GM12878 (cell line): ENCODE results near the gene FAM114A1. TPM values are rescaled to one million over a fixed set of nuclear protein-coding genes. Genes with fewer than 3 reads are reported as not detected.

Source experiments
- ATAC-seq: fragments of 200-7000 bp; cut with Tn5 transposase; 3 replicates; pipeline ENCODE4 v1.9.1; 2020; ENCODE audit warnings: mild to moderate bottlenecking, moderate library complexity
- BruUV-seq: library from RNA; stranded (reverse); fragments of 400-500 nt; replicated peaks from 2 replicates; lab custom pipeline; 2021; lab: Mats Ljungman, UMichigan
- CTCF ChIA-PET: fragments of 300-600 bp; sonication (Branson Sonifier 250); formaldehyde crosslinking; extraction: SDS; loops from one replicate; lab custom pipeline; 2021; ENCODE audit warnings: inconsistent platforms; lab: Yijun Ruan, JAX
- POLR2A ChIA-PET: fragments of 350-600 bp; formaldehyde crosslinking; extraction: SDS; loops from one replicate; lab custom pipeline; 2021; ENCODE audit warnings: inconsistent platforms; lab: Charles Lee
- RAD21 ChIA-PET: fragments of 300-600 bp; sonication (Branson Sonifier 250); formaldehyde crosslinking; loops from one replicate; lab custom pipeline; 2023; ENCODE audit warnings: antibody characterized with exemption; ENCODE audit not compliant: unreplicated experiment; lab: Charles Lee
- SMC1A ChIA-PET: fragments of 300-600 bp; sonication (Branson Sonifier 250); formaldehyde crosslinking; loops from one replicate; lab custom pipeline; 2023; ENCODE audit not compliant: unreplicated experiment, uncharacterized antibody; lab: Charles Lee
- DNase-seq: peaks from one replicate; pipeline ENCODE4 v3.0.0-alpha.2; 2011; ENCODE audit warnings: low read depth, low spot score
- FAIRE-seq: peaks from 3 replicates; lab custom pipeline; 2011; peaks lifted over from hg19 to GRCh38; lab: Jason Lieb, UNC
- H2AFZ ChIP-seq: 2 replicates; pipeline ENCODE4 v1.6.0; 2011; ENCODE audit warnings: low read depth, low read length, control low read depth; ENCODE audit not compliant: control insufficient read depth
- H3K27ac ChIP-seq: 2 replicates; pipeline ENCODE4 v1.5.1; 2011; ENCODE audit warnings: control low read depth; ENCODE audit not compliant: control insufficient read depth, insufficient read depth
- H3K27me3 ChIP-seq, 2 experiments: replicated peaks in 1 of 2; 2 replicates each; pipeline versions ENCODE4 v1.6.0 to v1.6.1; 2011; ENCODE audit warnings: low read length in 1 of 2; ENCODE audit not compliant: control insufficient read depth in 2 of 2, insufficient read depth in 2 of 2
- H3K36me3 ChIP-seq, 2 experiments: 2 replicates each; pipeline ENCODE4 v1.5.1; 2011; ENCODE audit warnings: low read length in 1 of 2; ENCODE audit not compliant: control insufficient read depth in 2 of 2, insufficient read depth in 2 of 2
- H3K4me1 ChIP-seq: 2 replicates; pipeline ENCODE4 v1.6.1; 2011; ENCODE audit warnings: mild to moderate bottlenecking, low read length, moderate library complexity, mixed read lengths; ENCODE audit not compliant: control insufficient read depth, insufficient read depth
- H3K4me2 ChIP-seq: 2 replicates; pipeline ENCODE4 v1.6.0; 2011; ENCODE audit warnings: control low read depth; ENCODE audit not compliant: control insufficient read depth, insufficient read depth
- H3K4me3 ChIP-seq: fragments of 200-600 bp; sonication (generic); 2 replicates; pipeline ENCODE4 v1.5.1; 2016
- H3K79me2 ChIP-seq: 2 replicates; pipeline ENCODE4 v1.6.0; 2011; ENCODE audit warnings: low read length; ENCODE audit not compliant: control insufficient read depth, insufficient read depth
- H3K9ac ChIP-seq: 2 replicates; pipeline ENCODE4 v1.8.0; 2011; ENCODE audit warnings: low read length, control low read depth, mixed read lengths; ENCODE audit not compliant: control insufficient read depth, insufficient read depth
- H3K9me3 ChIP-seq: replicated peaks from 3 replicates; pipeline ENCODE4 v1.5.1; 2011; ENCODE audit warnings: mild to moderate bottlenecking, low read length; ENCODE audit not compliant: control insufficient read depth, insufficient read depth
- H4K20me1 ChIP-seq: 2 replicates; pipeline ENCODE4 v1.6.0; 2011; ENCODE audit not compliant: control insufficient read depth, insufficient read depth
- BMI1 ChIP-seq: fragments of 450-650 bp; IDR thresholded peaks from 2 replicates; pipeline ENCODE4 v1.6.1; 2016; ENCODE audit warnings: mild to moderate bottlenecking, moderate library complexity, borderline replicate concordance
- CHD1 ChIP-seq: IDR thresholded peaks from 2 replicates; pipeline ENCODE4 v1.6.1; 2012; ENCODE audit warnings: low read depth, low read length, improper control_type of control experiment
- EED ChIP-seq: sonication (generic); IDR thresholded peaks from 2 replicates; pipeline ENCODE4 v1.6.1; 2016; ENCODE audit warnings: antibody characterized with exemption, low read depth
- EGR1 ChIP-seq, 2 experiments: IDR thresholded peaks; 1 replicate in 1 of 2; 2 replicates in 1 of 2; pipeline ENCODE4 v1.6.1; 2011 to 2012; ENCODE audit warnings: low read depth in 2 of 2, low read length in 2 of 2, borderline replicate concordance in 1 of 2, mild to moderate bottlenecking in 1 of 2, moderate library complexity in 1 of 2
- FOXK2 ChIP-seq: fragments of 450-650 bp; IDR thresholded peaks from 2 replicates; pipeline ENCODE4 v1.6.1; 2017; ENCODE audit warnings: mild to moderate bottlenecking, moderate library complexity
- FOXM1 ChIP-seq: IDR thresholded peaks from 2 replicates; pipeline ENCODE4 v1.6.1; 2012; ENCODE audit warnings: low read depth, mild to moderate bottlenecking, inconsistent platforms, low read length, moderate library complexity
- GATAD2B ChIP-seq: fragments of 450-650 bp; conservative IDR thresholded peaks from 2 replicates; pipeline ENCODE4 v1.6.1; 2017; ENCODE audit warnings: low read depth, mild to moderate bottlenecking, moderate library complexity
- HSF1 ChIP-seq: fragments of 150-350 bp; IDR thresholded peaks from 2 replicates; pipeline ENCODE4 v1.6.1; 2014; ENCODE audit warnings: mild to moderate bottlenecking, low read depth, low read length
- IRF3 ChIP-seq: fragments of 450-650 bp; IDR thresholded peaks from 2 replicates; pipeline ENCODE4 v1.6.1; 2014; ENCODE audit warnings: mild to moderate bottlenecking
- JUND ChIP-seq: IDR thresholded peaks from 2 replicates; pipeline ENCODE4 v1.6.1; 2012; ENCODE audit warnings: low read depth, mild to moderate bottlenecking, low read length, improper control_type of control experiment, moderate library complexity
- NR2F1 ChIP-seq: fragments of 450-650 bp; conservative IDR thresholded peaks from 2 replicates; pipeline ENCODE4 v1.6.1; 2017; ENCODE audit warnings: mild to moderate bottlenecking
- POU2F2 ChIP-seq: IDR thresholded peaks from 3 replicates; pipeline ENCODE4 v1.6.1; 2011; ENCODE audit warnings: low read depth, mild to moderate bottlenecking, low read length, borderline replicate concordance
- RELA ChIP-seq: fragments of 450-650 bp; IDR thresholded peaks from 2 replicates; pipeline ENCODE4 v1.8.0; 2014; ENCODE audit warnings: borderline replicate concordance; ENCODE audit not compliant: partially characterized antibody
- ZBTB4 ChIP-seq: fragments of 450-650 bp; formaldehyde crosslinking; IDR thresholded peaks from 2 replicates; pipeline ENCODE4 v1.4.0; 2022; ENCODE audit warnings: mild to moderate bottlenecking, moderate library complexity
- WGBS: methylation state at CpG from one replicate; pipeline ENCODE4 v1.1.6; 2016; ENCODE audit warnings: low lambda C conversion rate; ENCODE audit not compliant: insufficient replicate concordance, insufficient coverage; ENCODE audit errors: missing lambda C conversion rate; 5-methylcytosine and 5-hydroxymethylcytosine counted together
- in situ Hi-C: fragments of 300-500 bp; cut with MboI; formaldehyde crosslinking; loops from 9 replicates; pipeline ENCODE4 v1.14.3; 2018; ENCODE audit warnings: mixed read lengths
- intact Hi-C: fragments of 100-400 bp; cut with micrococcal nuclease; formaldehyde crosslinking; loops from one replicate; pipeline ENCODE4 v1.14.2; 2022; ENCODE audit not compliant: unreplicated experiment
- polyA plus RNA-seq, 11 experiments: library from polyadenylated mRNA; depleted of rRNA in 4 of 11; unstranded in 6 of 11; stranded (reverse) in 5 of 11; fragments of >200 nt; fragmentation: Nextera tagmentation in 4 of 11; fragmentation: Illumina TruSeq in 1 of 11; extraction: Ambion mirVana in 4 of 11; extraction: Trizol in 1 of 11; gene quantifications; 1 replicate in 1 of 11; 2 replicates in 10 of 11; pipeline versions ENCODE4 v1.2.1 to v1.2.3, GENCODE V29; 2011 to 2016; ENCODE audit warnings: inconsistent platforms in 2 of 11, missing spikeins in 2 of 11, low read depth in 1 of 11
- total RNA-seq, 4 experiments: library from RNA; depleted of rRNA in 3 of 4; stranded (reverse); fragments of >200 nt in 3 of 4; fragmentation: Illumina TruSeq in 1 of 4; extraction: Trizol in 1 of 4; gene quantifications; 2 replicates each; pipeline versions ENCODE4 v1.2.1 to v1.2.3, GENCODE V29; 2013 to 2021

Gene FAM114A1
- total and polyA plus RNA-seq, 10 of the 15 experiments (the other 5 are each of a cell fraction or from before 2014, with no cell fraction given), result 1.3 to 6.2 (median 3.9) TPM

GRCh38 chr4:38820329-38821061 is 47.1 kb upstream of the FAM114A1 start (continued):
- TF ChIP-seq FOXM1, result no peak; the same call in 1 of the 2 replicates
- TF ChIP-seq JUND, result peak; percentile 16; the same call in 1 of the 2 replicates

GRCh38 chr4:38821739-38822138 is 45.9 kb upstream of the FAM114A1 start:
- WGBS, result 95% methylated on average over 3 of the region's 3 CpGs
- Histone ChIP-seq H3K4me2 (no peak overlapping the region), H4K20me1 (no peaks in the 10 kb centered on the region), H3K4me3 (no peak overlapping the region), H3K27ac (0 out of 2 replicates have a peak overlapping the region, but pooled peaks have one; percentile 5), H3K36me3 (peaks cover 2 to 3% of the 10 kb centered on the region in 2 experiments; a peak in 2 of 4 replicates), H3K27me3 (no peaks in the 10 kb centered on the region), H3K79me2 (peaks cover 2% of the 10 kb centered on the region), H2AFZ (no peak overlapping the region), H3K4me1 (peaks cover 28% of the 10 kb centered on the region), H3K9ac (no peak overlapping the region), H3K9me3 (peaks cover 21% of the 10 kb centered on the region; the same call in 2 of the 3 replicates)
- in situ Hi-C loops, result loop anchor here (25.0 kb wide), 1 partner anchor 1366 kb away; the partner anchor contains the start of gene RHOH
- SMC1A ChIA-PET, result interaction anchor here (0.7 to 13.0 kb wide), 14 partner anchors 6 to 60 kb away, joined by 3 to 178 read pairs (median 7); partner anchors contain the start of genes TLR1, TLR10 and TLR6
- CTCF ChIA-PET, result interaction anchor here (0.6 to 1.6 kb wide), 12 partner anchors 10 to 608 kb away, joined by 3 to 12 read pairs (median 5); partner anchors contain the start of gene TLR10
- DNase-seq (no peak), FAIRE-seq (no peak), ATAC-seq (no peak)
- intact Hi-C loops, result no loop called here
- no TSS peak for BruUV-seq
- POLR2A ChIA-PET, result interaction anchor here (1.3 to 10.2 kb wide), 4 partner anchors 10 to 41 kb away, joined by 5 to 110 read pairs (median 20); partner anchors contain the start of genes TLR1 and TLR10
- RAD21 ChIA-PET, result interaction anchor here (1.3 to 8.9 kb wide), 8 partner anchors 10 to 67 kb away, joined by 3 to 171 read pairs (median 7); partner anchors contain the start of genes TLR1 and TLR10
- no peak for TF ChIP-seq NR2F1
- no peak for TF ChIP-seq ZBTB4 (CRISPR knock-in tag)
- TF ChIP-seq IRF3, result no peak
- no peak for TF ChIP-seq EGR1 (IDR thresholded peaks at IDR 0.05; ENCODE audit: borderline replicate concordance in 1 of 2, low read depth in 2 of 2, low read length in 2 of 2)
- no peak for TF ChIP-seq POU2F2
- no peak for TF ChIP-seq FOXK2
- TF ChIP-seq CHD1, result no peak
- TF ChIP-seq HSF1, result no peak
- TF ChIP-seq BMI1, result no peak
- TF ChIP-seq RELA, result no peak
- no peak for TF ChIP-seq GATAD2B
- TF ChIP-seq EED, result no peak
